ENCODE measurements around the gene KCNJ18. TPM values are rescaled to one million over a fixed set of nuclear protein-coding genes. Genes with fewer than 3 reads are reported as not detected.

Gene KCNJ18
- total RNA-seq, 1 donor from 2014 or later = not detected

- peaks cover 3% of the 10 kb centered on the region for H3K36me3 Mint-ChIP-seq
- no peak overlapping the region for H3K27ac Mint-ChIP-seq
- DNase-seq (ENCODE audit: extremely low spot score, unreplicated experiment) = peak; percentile 57
- H3K4me3 Mint-ChIP-seq = no peak overlapping the region
- H3K27me3 Mint-ChIP-seq = no peaks in the 10 kb centered on the region
- H3K4me1 Mint-ChIP-seq (ENCODE audit: unreplicated experiment) = no peaks in the 10 kb centered on the region
- TF ChIP-seq CTCF (conservative IDR thresholded peaks at IDR 0.05) = no peak
- H3K9me3 Mint-ChIP-seq = peaks cover 25% of the 10 kb centered on the region
These were observed 15.8 kb upstream of the KCNJ18 start for GRCh38 chr17:21676281-21677111.

- peaks cover 22% of the 10 kb centered on the region for H3K9me3 Mint-ChIP-seq
- DNase-seq (ENCODE audit: extremely low spot score, unreplicated experiment) = no peak
- no peak for TF ChIP-seq CTCF (conservative IDR thresholded peaks at IDR 0.05)
- peaks cover 3% of the 10 kb centered on the region for H3K36me3 Mint-ChIP-seq
- no peaks in the 10 kb centered on the region for H3K4me1 Mint-ChIP-seq (ENCODE audit: unreplicated experiment)
- no peak overlapping the region for H3K4me3 Mint-ChIP-seq
- no peak overlapping the region for H3K27ac Mint-ChIP-seq
- no peaks in the 10 kb centered on the region for H3K27me3 Mint-ChIP-seq
These were observed 15.0 kb upstream of the KCNJ18 start for GRCh38 chr17:21677126-21677910.

- Mint-ChIP-seq H3K4me3 (no peak overlapping the region), H3K36me3 (peaks cover 3% of the 10 kb centered on the region)
- TF ChIP-seq CTCF (conservative IDR thresholded peaks at IDR 0.05) = no peak
These were observed 14.4 kb upstream of the KCNJ18 start for GRCh38 chr17:21677911-21678310.

GRCh38 chr17:21678393-21679081 is 13.8 kb upstream of the KCNJ18 start:
- Mint-ChIP-seq H3K4me3 (no peak overlapping the region), H3K36me3 (peaks cover 1% of the 10 kb centered on the region), H3K27ac (no peak overlapping the region), H3K4me1 (ENCODE audit: unreplicated experiment) (no peaks in the 10 kb centered on the region), H3K9me3 (peaks cover 19% of the 10 kb centered on the region), H3K27me3 (no peaks in the 10 kb centered on the region)
- no peak for TF ChIP-seq CTCF (conservative IDR thresholded peaks at IDR 0.05)
- peak; percentile 63 for DNase-seq (ENCODE audit: extremely low spot score, unreplicated experiment)

More at GRCh38 chr17:21677911-21678310, 14.4 kb upstream of the KCNJ18 start:
- no peak for DNase-seq (ENCODE audit: extremely low spot score, unreplicated experiment)
- Mint-ChIP-seq H3K27me3 (no peaks in the 10 kb centered on the region), H3K9me3 (peaks cover 22% of the 10 kb centered on the region), H3K4me1 (ENCODE audit: unreplicated experiment) (no peaks in the 10 kb centered on the region), H3K27ac (no peak overlapping the region)

GRCh38 chr17:21679256-21680146 is 12.8 kb upstream of the KCNJ18 start:
- H3K4me1 Mint-ChIP-seq (ENCODE audit: unreplicated experiment) = no peaks in the 10 kb centered on the region
- no peaks in the 10 kb centered on the region for H3K36me3 Mint-ChIP-seq
- no peaks in the 10 kb centered on the region for H3K27me3 Mint-ChIP-seq
- no peak for TF ChIP-seq CTCF (conservative IDR thresholded peaks at IDR 0.05)
- no peak overlapping the region for H3K27ac Mint-ChIP-seq
- peaks cover 16% of the 10 kb centered on the region for H3K9me3 Mint-ChIP-seq
- no peak overlapping the region for H3K4me3 Mint-ChIP-seq
- peak; percentile 68 for DNase-seq (ENCODE audit: extremely low spot score, unreplicated experiment)

Measured in type B pancreatic cell (in vitro differentiated cells).